T-helper 1 cell treated with Interleukin-12 subunit alpha and Interleukin-12 subunit beta and Interleukin-4 antibody, amounts not matched to agents 30 ng/mL and 1 ng/mL, for 36 hours (primary cell): ENCODE results near the gene PANX1. TPM values are rescaled to one million over a fixed set of nuclear protein-coding genes. Genes with fewer than 3 reads are reported as not detected.
"Not testable (repeated sequence)": the region's sequence is repeated elsewhere in the genome, so short reads cannot be mapped to it uniquely, and the experiment has no call there.

ENCODE experiments used
- intact Hi-C: fragments of 100-400 bp; cut with micrococcal nuclease; formaldehyde crosslinking; loops from one replicate; pipeline ENCODE4 v1.15.1; 2024
- total RNA-seq: library from RNA; stranded (reverse); gene quantifications from 2 replicates; pipeline ENCODE4 v1.2.3, GENCODE V29; 2022

Gene PANX1, protein sequence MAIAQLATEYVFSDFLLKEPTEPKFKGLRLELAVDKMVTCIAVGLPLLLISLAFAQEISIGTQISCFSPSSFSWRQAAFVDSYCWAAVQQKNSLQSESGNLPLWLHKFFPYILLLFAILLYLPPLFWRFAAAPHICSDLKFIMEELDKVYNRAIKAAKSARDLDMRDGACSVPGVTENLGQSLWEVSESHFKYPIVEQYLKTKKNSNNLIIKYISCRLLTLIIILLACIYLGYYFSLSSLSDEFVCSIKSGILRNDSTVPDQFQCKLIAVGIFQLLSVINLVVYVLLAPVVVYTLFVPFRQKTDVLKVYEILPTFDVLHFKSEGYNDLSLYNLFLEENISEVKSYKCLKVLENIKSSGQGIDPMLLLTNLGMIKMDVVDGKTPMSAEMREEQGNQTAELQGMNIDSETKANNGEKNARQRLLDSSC
- 15.8 and 16.6 TPM in 2 replicates for total RNA-seq

GRCh38 chr11:94128746-94129511, at the start of gene PANX1:
Gene PANX1 (plus strand): TSS chr11:94128841. CDS start chr11:94129313, 472 bp downstream.
- intact Hi-C loops, result loop anchor here (1.0 to 5.0 kb wide), 12 partner anchors 18 to 1661 kb away; partner anchors contain the start of genes ANKRD49, C11orf54, CEP295 and CEP57

DNA sequence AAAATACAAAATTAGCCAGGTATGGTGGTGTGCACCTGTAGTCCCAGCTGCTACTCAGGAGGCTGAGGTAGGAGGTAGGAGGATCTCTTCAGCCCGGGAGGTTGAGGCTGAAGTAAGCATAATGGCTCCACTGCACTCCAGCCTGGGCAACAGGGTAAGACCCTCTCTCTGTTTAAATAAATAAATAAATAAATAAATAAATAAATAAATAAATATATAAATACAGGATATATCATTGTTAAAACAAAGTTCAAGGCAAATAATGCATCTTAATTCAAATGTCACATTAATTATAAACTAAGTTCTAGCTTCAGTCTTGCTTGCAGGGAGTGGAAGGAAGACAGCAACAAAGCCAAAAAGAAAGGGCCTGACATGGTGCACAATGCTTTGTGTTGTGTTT, 44.5 kb upstream of the PANX1 start:
- intact Hi-C loops, result no loop called here

GRCh38 chr11:94088906-94089305, 39.7 kb upstream of the PANX1 start:
- intact Hi-C loops, result no loop called here

DNA sequence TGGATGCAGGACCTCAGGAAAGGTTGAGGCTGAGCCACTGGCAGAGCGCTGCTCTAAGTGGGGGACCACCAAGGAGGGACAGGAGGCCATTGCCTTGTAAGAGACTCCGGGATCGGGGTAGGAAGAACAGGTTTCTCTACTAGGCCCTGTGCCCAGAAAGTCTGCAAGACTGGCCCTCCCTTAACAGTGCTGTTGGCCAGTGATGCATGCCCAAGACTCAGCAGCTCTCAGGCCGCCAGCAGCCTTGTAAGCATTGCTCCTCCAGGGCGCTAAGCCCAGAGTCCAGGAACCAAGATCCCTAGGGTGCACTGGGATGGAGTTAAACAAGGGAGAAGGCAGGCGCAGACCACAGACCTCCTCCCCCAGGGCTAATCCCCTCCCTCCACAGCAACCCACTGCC, 39.3 kb upstream of the PANX1 start:
- intact Hi-C loops, result no loop called here

- intact Hi-C loops, result no loop called here
These were observed 38.2 kb upstream of the PANX1 start for GRCh38 chr11:94090401-94090800.

DNA sequence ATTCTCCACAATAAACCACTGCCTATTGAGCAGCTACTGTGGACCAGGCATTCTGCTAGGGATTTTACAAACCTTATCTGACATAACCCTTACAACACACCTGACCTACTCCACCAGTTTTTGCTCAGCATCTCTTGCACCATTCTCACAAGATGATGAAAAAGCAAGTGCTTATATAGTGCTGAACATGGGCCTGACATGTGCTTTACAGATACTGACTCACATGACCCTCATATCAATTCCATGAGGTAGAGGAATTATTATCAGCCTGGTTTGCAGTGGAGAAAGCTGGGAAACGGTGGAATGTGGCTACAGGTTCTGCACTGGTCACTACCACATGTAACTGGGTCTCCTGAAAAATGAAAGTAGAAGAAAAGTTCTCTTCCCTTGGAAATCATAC, 37.5 kb upstream of the PANX1 start:
- intact Hi-C loops, result no loop called here

DNA sequence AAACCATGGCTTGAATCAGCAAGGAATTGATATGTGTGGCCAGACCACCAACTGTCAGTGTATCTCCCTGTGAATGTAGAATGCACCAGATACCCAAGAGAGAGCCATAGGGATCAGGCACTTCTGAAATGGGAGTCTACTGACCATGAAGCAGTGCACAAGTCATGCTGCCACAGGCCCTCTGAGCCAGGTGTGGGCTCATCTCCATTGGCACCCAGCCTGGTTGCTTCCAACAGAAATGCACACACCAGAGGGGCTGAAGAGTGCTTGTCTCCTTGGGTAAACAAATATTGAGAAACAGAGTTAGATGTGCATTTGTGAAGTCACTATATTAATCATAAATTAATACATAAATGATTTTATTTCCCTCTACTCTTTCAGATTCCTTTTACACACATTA, 28.4 kb upstream of the PANX1 start:
- intact Hi-C loops, result no loop called here

DNA sequence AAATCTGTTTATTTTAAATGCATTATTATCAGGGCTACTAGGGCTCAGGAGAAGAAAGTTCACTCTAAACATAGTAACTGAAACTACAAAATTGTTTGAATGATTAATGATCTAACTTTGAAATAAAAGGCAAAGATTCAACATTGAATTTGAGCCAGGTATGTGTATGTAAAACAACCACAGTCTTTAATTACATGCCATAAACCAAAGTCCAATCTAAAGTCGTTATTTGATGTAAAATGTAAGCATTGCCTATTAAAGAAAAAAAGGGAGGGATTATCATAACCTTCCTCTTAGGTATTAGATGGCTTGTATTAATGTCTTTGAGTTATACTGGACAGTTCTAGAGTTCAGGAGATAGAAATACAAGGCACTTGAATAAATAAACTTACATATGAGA, 25.2 kb upstream of the PANX1 start:
- intact Hi-C loops, result no loop called here

DNA sequence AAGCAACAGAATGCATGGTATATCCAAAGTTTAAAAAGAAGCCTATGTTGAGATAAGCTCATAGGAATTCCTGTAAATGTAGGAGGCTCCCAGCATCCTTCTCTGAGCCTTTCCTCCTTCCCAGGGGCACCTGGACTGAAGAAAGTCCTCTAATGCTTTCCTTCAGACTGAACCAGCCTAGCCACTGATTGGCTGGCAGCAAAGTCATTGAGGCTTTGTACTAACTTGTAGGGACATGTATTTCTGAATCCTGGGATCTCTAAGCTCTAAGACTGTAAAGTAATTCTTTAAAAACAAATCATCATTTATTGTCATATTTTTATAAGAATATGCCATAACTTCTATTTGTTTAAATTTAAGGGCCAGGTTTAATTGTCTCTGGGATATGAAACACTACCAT, 23.9 kb upstream of the PANX1 start:
- intact Hi-C loops, result no loop called here

- intact Hi-C loops, result no loop called here
These were observed 21.9 kb upstream of the PANX1 start for GRCh38 chr11:94106716-94107115.

DNA sequence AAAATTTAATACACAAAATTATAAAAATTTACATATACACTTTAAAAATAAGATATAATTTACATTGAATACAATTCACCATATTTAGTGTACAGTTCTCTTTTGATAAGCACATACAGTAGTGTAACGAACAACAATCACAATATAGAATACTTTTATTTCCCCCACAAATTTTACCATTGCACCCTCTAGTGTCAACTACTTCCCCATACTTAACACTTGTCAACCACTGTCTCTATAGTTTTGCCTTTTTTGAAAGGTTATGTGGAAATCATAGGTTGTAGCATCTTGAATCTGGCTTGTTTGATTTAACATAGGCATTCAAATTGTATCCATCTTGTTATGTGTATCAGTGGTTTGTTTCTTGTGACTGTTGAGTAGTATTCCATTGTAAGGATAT, 21.3 kb upstream of the PANX1 start:
- intact Hi-C loops, result no loop called here

- intact Hi-C loops, result no loop called here
These were observed 17.4 kb upstream of the PANX1 start for GRCh38 chr11:94111241-94111640.

DNA sequence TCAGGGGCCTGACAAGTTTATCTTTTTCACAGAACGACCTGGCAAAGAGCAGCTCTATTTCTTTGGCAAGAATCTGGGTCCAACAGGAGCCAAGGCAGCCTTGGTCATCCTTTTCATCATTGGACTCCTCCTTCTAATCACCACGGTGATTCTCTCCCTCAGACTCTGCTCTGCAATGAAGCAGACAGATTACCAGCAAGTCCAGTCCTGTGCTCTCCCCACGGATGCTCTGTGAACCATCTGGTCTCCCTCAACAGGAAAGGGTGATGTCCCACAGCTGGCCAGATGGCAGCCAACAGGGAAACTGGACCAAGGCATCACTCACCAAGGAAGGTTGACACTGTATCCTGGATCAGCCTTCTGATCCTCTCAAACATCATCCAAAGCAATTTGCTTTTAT, 17.0 kb upstream of the PANX1 start:
- intact Hi-C loops, result no loop called here

- intact Hi-C loops, result no loop called here
These were observed 16.3 kb upstream of the PANX1 start for GRCh38 chr11:94112206-94112953.

GRCh38 chr11:94117197-94117574, 11.5 kb upstream of the PANX1 start:
- intact Hi-C loops, result no loop called here

GRCh38 chr11:94117871-94118270, 10.8 kb upstream of the PANX1 start:
- intact Hi-C loops, result no loop called here

DNA sequence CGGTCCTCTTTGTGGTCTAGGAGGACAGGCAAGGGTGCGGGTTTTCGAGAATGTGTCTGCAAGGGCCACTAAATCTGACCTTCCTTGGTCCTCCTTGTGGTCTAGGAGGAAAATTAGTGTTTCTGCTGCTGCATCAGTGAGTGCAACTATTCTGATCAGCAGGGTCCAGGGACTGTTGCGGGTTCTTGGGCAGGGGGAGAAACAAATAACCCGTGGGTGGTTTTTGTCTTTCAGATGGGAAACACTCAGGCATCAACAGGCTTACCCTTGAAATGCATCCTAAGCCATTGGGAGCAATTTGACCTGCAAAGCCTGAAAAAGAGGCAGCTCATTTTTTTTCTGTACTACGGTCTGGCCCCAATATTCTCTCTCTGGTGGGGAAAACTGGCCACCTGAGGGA, 9.0 kb upstream of the PANX1 start:
- intact Hi-C loops, result not testable (repeated sequence)

GRCh38 chr11:94120516-94120915, 8.1 kb upstream of the PANX1 start:
- intact Hi-C loops, result not testable (repeated sequence)

DNA sequence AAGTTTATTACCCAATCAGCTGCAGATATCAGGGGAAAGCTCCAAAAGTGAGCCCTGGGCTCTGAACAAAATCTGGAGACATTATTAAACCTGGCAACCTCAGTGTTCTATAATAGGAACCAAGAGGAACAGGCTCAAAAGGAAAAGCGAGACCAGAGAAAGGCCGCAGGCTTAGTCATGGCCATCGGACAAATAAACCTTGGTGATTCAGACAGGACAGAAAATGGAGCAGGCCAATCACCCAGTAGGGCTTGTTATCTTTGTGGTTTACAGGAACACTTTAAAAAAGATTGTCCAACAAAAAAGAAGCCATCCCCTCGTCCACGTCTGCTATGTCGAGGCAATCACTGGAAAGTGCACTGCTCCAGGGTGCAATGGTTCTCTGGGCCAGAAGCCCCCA, 7.7 kb upstream of the PANX1 start:
- intact Hi-C loops, result no loop called here

DNA sequence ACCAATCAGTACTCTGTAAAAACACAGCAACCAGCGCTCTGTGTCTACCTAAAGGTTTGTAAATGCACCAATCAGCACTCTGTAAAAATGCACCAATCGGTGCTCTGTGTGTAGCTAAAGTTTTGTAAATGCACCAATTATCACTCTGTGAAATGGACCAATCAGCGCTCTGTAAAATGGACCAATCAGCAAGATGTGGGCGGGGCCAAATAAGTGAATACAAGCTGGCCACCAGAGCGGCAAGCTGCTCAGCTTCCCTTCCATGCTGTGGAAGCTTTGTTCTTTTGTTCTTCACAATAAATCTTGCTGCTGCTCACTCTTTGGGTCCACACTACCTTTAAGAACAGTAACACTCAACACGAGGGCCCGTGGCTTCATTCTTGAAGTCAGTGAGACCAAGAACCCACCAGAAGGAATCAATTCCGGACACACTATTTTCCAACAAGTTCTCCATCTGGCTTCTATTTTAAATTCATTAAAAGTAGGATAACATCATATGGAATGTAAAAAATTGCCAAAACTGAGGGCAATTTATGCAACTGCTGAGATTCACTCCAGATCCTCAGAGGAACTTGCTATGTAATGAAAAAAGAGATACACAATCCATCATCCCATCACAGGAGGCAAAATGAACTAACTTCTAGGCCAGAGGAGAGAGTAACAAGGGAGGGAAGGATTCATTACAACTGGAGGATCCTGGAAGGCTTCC, 3.1 kb upstream of the PANX1 start:
- intact Hi-C loops, result loop anchor here (5.0 kb wide), 3 partner anchors 347 to 942 kb away; partner anchors contain the start of genes SMCO4 and SRSF8

DNA sequence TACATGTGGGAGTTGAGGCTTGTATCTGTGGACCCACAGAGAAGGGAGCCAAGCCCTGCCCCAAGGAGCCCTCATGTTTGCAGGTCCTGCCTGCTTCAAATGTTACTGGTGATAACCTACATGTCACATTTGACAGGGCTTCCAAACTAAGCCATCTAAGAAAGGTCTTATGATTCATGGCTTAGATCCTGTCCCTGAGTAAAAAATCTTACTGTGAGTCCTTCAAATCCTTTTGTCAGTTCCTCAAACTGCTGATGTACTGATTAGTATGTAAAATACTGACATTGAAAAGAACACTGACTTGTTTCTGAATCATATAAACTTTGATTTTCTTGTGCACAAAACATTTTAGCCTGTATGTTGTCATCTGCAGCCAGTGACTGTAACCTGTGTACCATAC, 1.0 kb upstream of the PANX1 start:
- intact Hi-C loops, result loop anchor here (1.0 to 5.0 kb wide), 10 partner anchors 343 to 1663 kb away; partner anchors contain the start of genes ANKRD49, C11orf54, CEP295 and CEP57
